Ascending aorta (tissue), 2 donors: ENCODE data around the gene NFE2L3. TPM values are rescaled to one million over a fixed set of nuclear protein-coding genes. Genes with fewer than 3 reads are reported as not detected.

Source experiments
- DNase-seq, 2 donors: peaks; one replicate each; pipeline ENCODE4 v3.0.0-alpha.2; 2019; ENCODE audit warnings: low spot score in 2 of 2
- H3K27ac ChIP-seq, 2 donors: fragments of 200-600 bp; sonication (generic); one replicate each; pipeline ENCODE4 v1.5.1; 2016 to 2017; ENCODE audit warnings: mild to moderate bottlenecking in 1 of 2
- H3K27me3 ChIP-seq: fragments of 200-600 bp; sonication (generic); one replicate; pipeline ENCODE4 v1.5.1; 2017
- H3K36me3 ChIP-seq, 2 donors: fragments of 200-600 bp; sonication (generic); one replicate each; pipeline ENCODE4 v1.5.1; 2016
- H3K4me1 ChIP-seq, 2 donors: fragments of 200-600 bp; sonication (generic); one replicate each; pipeline ENCODE4 v1.5.1; 2016 to 2017; ENCODE audit warnings: mild to moderate bottlenecking in 1 of 2
- H3K4me3 ChIP-seq, 2 donors: fragments of 200-600 bp; sonication (generic); one replicate each; pipeline ENCODE4 v1.5.1; 2016 to 2017; ENCODE audit warnings: mild to moderate bottlenecking in 1 of 2
- H3K9me3 ChIP-seq, 2 donors: fragments of 200-600 bp; sonication (generic); one replicate each; pipeline ENCODE4 v1.5.1; 2016
- intact Hi-C: fragments of 100-400 bp; cut with DNase I; formaldehyde crosslinking; loops from one replicate; pipeline ENCODE4 v1.15.1; 2023
- total RNA-seq: library from RNA; depleted of rRNA; stranded (reverse); fragments of >200 nt; gene quantifications from one replicate; pipeline ENCODE4 v1.1.0, GENCODE V29; 2016
- TF ChIP-seq, protein P1 (sequence below), 3 experiments: fragments of 200-600 bp in 2 of 3; fragments of 450-650 bp in 1 of 3; sonication (generic) in 2 of 3; IDR thresholded peaks; one replicate each; pipeline ENCODE4 v1.5.1; 2016 to 2019; ENCODE audit warnings: antibody characterized with exemption in 3 of 3, mild to moderate bottlenecking in 1 of 3, moderate library complexity in 1 of 3

NFE2L3 gene
- total RNA-seq, 1 donor from 2014 or later = 10.0 TPM

DNA sequence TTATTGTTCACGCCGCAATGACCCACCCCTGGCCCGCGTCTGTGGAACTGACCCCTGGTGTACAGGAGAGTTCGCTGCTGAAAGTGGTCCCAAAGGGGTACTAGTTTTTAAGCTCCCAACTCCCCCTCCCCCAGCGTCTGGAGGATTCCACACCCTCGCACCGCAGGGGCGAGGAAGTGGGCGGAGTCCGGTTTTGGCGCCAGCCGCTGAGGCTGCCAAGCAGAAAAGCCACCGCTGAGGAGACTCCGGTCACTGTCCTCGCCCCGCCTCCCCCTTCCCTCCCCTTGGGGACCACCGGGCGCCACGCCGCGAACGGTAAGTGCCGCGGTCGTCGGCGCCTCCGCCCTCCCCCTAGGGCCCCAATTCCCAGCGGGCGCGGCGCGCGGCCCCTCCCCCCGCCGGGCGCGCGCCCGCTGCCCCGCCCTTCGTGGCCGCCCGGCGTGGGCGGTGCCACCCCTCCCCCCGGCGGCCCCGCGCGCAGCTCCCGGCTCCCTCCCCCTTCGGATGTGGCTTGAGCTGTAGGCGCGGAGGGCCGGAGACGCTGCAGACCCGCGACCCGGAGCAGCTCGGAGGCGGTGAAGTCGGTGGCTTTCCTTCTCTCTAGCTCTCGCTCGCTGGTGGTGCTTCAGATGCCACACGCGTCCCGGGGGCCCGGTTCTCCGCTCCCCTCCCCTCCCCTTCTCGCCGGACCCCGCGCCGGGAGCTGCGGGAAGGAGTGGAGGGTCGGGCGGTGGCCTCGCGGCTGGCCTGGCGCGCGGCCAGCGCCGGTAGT lies 49.4 kb downstream of the NFE2L3 start, which contains the start of gene CBX3:
Gene CBX3, plus strand, starts transcription at position 499 of the 772 bp plus-strand sequence. CDS start 1,254 bp downstream, outside the sequence.
- Histone ChIP-seq H3K9me3 (no peaks in the 10 kb centered on the region), H3K4me3 (peak within 1 kb of the TSS; percentile 84 to 95), H3K36me3 (peaks cover 16 to 24% of the 10 kb centered on the region in 2 donors), H3K27ac (peak within 1 kb of the TSS; percentile 99 to 100), H3K27me3 (no peaks in the 10 kb centered on the region), H3K4me1 (peaks cover 0 to 36% of the 10 kb centered on the region in 2 donors)
- intact Hi-C loops = loop anchor here (2.0 to 10.0 kb wide), 8 partner anchors 307 to 1217 kb away; partner anchors contain the start of genes CYCS, HOXA5, OSBPL3 and SKAP2
- DNase-seq = peak; percentile 64 to 94
- TF ChIP-seq, protein P1, sequence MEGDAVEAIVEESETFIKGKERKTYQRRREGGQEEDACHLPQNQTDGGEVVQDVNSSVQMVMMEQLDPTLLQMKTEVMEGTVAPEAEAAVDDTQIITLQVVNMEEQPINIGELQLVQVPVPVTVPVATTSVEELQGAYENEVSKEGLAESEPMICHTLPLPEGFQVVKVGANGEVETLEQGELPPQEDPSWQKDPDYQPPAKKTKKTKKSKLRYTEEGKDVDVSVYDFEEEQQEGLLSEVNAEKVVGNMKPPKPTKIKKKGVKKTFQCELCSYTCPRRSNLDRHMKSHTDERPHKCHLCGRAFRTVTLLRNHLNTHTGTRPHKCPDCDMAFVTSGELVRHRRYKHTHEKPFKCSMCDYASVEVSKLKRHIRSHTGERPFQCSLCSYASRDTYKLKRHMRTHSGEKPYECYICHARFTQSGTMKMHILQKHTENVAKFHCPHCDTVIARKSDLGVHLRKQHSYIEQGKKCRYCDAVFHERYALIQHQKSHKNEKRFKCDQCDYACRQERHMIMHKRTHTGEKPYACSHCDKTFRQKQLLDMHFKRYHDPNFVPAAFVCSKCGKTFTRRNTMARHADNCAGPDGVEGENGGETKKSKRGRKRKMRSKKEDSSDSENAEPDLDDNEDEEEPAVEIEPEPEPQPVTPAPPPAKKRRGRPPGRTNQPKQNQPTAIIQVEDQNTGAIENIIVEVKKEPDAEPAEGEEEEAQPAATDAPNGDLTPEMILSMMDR (IDR thresholded peaks at IDR 0.05) = no peak

DNA sequence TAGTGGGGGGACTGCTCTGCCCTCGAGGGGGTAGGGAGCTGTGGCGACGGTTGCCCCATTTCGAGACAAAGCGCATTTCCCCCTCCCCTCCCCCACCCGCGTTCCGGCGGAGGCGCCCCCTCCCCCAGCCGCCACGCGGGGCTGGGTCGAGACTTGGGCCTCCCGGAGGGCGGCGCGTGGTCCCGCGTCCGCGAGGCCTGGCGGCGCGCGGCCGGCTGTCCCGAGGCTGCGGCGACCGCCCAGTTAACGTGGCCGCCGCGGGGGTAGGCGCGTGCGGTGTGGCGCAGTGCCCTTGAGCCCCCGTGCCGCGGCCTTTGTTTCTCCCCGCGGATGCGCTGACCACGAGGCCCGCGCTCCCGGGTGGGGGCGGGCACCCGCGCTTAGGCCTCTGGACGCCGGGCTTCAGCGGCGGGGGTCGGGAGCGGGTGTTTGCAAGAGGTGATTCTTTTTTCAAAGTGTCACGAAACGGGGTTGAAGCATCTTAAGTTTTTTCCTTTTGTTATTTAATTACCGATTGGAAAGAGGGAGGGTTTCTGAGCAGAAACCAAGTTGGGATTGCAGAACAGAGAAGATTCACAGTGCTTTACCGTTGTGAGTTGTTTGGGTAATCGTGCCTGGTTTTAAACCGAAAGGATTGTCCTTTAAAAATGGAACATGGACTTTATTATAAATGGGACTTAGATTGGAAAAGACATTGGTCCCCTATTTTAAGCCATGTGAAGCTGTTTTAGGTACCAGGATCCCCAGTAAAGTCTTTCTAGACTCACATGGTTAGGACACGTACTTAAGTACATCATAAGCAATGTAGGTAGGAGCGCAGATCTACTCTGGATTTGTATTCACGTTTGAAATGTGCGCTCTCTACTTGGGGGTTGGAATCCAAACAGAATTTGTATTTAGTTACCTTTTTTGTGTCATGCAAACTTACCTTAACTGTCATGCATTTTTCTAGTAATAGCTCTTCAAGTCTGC lies 50.3 kb downstream of the NFE2L3 start:
- no peaks in the 10 kb centered on the region for H3K27me3 ChIP-seq
- H3K27ac ChIP-seq = peak overlapping the region; percentile 99 to 100
- peaks cover 8 to 24% of the 10 kb centered on the region in 2 donors for H3K36me3 ChIP-seq
- intact Hi-C loops = loop anchor here (5.0 to 10.0 kb wide), 5 partner anchors 308 to 1218 kb away; partner anchors contain the start of genes CYCS, OSBPL3 and SKAP2
- peak overlapping the region; percentile 84 to 95 for H3K4me3 ChIP-seq
- H3K9me3 ChIP-seq = no peaks in the 10 kb centered on the region
- peak in 1 of 2 donors; percentile 70 for DNase-seq
- peaks cover 0 to 28% of the 10 kb centered on the region in 2 donors for H3K4me1 ChIP-seq
- TF ChIP-seq, protein P1 (IDR thresholded peaks at IDR 0.05) = no peak

DNA sequence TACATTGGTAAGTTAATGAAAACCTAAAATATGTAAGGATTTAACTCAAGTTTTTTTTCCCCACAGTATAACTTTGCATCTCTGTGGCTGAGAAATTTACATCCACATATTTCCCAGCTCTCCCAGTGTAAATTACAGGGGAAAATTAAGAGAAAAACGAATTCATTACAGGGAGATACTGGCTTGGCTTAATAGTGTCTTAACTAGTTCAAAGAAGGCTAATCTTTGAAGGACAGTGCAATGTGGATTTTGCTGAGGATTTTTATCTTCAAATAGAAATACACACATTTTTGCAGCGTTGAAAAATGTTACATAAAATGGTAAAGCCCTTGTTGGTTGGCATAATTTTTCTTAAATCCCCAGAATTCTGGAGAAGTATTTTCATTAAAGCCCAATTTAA lies 51.0 kb downstream of the NFE2L3 start:
- H3K27ac ChIP-seq = peak overlapping the region; percentile 99 to 100
- peaks cover 0 to 22% of the 10 kb centered on the region in 2 donors for H3K4me1 ChIP-seq
- peak overlapping the region; percentile 84 to 95 for H3K4me3 ChIP-seq
- no peaks in the 10 kb centered on the region for H3K27me3 ChIP-seq
- intact Hi-C loops = loop anchor here (5.0 to 10.0 kb wide), 5 partner anchors 308 to 1218 kb away; partner anchors contain the start of genes CYCS, OSBPL3 and SKAP2
- H3K36me3 ChIP-seq = peaks cover 6 to 27% of the 10 kb centered on the region in 2 donors
- TF ChIP-seq, protein P1 (IDR thresholded peaks at IDR 0.05) = no peak
- no peak for DNase-seq
- no peaks in the 10 kb centered on the region for H3K9me3 ChIP-seq

DNA sequence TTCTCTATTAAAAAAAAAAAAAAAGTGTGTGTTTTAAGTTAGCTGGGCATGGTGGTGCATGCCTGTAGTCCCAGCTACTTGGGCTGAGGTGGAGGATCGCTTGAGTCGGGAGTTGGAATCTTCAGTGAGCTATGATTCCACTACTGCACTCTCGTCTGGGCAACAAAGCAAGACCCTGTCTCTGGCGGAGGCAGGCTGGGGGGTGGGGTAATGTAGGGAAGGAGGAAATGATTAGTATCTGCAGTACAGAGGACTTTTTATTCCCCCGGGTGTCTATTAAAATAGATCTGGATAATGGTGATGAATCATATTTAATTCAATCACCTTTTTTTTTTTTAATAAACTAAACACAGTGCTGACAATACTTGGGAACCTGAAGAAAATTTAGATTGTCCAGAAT lies 56.0 kb downstream of the NFE2L3 start:
- H3K4me3 ChIP-seq = no peak overlapping the region
- TF ChIP-seq, protein P1 (IDR thresholded peaks at IDR 0.05) = no peak
- peaks cover 36 to 65% of the 10 kb centered on the region in 2 donors for H3K36me3 ChIP-seq
- H3K27ac ChIP-seq = no peak overlapping the region
- H3K27me3 ChIP-seq = no peaks in the 10 kb centered on the region
- no peak for DNase-seq
- intact Hi-C loops = loop anchor here (10.0 kb wide), 4 partner anchors 313 to 1223 kb away; partner anchors contain the start of genes CYCS, OSBPL3 and SKAP2
- no peaks in the 10 kb centered on the region for H3K9me3 ChIP-seq
- H3K4me1 ChIP-seq = peaks cover 0 to 19% of the 10 kb centered on the region in 2 donors
